ENCODE results near the gene TMEM132C.

Gene TMEM132C

DNA sequence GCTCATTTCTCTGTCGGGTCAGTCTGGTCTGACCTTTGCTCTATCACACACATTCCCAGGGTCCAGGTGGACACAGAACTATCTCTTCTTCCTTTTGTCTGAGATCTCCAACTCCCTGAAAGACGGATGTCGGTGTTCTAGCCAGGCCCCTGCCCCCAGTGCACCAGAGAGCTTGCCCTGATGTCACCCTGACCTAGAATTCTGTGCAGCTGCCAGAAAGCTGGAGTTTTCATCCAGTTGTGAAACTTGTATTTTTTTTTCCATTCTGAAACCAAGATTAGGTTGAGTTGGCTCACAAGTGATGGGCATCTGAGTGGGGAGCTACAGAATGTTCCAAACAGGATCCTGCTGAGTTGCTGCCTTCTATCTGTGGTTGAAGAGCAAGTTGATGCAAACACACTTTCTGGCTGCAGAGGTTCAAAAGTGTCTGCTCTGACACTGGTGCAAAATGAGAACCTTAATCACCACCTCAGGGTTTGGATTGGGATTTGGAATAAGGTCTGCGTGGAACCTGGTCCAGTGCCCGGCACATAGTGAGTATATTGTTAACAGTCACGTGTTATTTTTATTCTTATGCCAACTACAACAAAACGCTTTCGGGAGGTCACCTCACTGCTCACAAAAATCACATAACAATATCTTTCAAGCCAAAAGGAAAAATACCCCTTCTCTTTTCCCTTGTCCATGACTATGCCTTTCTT, 345.3 kb downstream of the TMEM132C start:
- no peak for DNase-seq (ENCODE audit: low read depth)

DNA sequence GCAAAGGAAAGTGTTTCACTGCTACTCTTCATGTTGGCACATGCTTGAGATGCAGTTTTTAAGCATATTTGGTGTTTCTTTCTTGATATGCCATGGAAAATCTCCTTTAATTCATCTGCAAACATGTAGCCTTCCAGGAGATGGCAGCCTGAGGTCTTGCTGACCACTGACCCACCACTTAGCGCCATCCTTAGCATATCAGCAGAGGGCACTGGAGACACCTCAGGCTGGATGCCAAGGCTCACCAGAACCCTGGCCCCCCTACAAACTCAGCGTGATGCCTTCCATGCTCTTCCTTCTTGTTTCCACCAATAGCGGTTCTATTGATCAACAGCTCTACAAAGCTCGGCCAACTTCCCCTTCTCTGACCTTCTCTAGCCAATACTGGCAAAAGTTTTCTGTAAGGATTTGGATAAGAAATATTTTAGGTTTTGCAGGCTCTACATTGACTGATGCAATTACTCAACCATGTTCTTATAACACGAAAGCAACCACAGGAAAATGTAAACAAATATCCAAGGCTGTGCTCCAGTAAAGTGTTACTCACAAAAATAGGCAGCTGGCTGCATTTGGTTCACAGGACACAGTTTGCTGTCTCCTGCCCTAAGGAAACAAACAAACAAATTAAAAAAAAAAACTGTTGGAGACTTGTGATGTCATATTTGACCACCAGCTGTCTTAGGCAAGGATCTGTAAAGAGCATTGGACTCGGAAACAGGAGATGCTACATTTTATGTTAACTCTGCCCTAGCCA, 347.0 kb downstream of the TMEM132C start:
- no peak for DNase-seq (ENCODE audit: low read depth)

DNA sequence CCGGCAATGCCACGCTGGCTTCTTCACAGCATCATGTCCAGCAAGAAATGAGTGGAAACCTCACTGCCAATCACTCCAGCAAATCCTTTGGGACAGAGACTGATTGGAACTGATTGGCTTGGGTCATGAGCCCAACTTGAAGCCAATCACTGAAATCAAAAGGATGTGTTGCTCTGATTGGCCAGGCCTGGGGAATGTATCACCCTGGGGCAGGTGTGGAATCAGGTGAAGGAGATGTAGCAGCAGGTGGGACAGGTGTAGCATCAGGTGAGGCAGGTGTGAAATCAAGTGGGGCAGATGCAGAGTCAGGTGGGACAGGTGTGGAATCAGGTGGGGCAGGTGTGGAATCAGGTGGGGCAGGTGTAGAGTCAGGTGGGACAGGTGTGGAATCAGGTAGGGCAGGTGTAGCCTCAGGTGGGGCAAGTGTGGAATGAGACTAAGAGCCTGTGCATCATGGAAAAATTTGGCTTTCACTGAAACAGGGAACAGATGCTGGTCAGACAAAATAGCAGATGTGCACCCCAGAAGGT, 350.4 kb downstream of the TMEM132C start:
- DNase-seq (ENCODE audit: low read depth), result no peak

DNA sequence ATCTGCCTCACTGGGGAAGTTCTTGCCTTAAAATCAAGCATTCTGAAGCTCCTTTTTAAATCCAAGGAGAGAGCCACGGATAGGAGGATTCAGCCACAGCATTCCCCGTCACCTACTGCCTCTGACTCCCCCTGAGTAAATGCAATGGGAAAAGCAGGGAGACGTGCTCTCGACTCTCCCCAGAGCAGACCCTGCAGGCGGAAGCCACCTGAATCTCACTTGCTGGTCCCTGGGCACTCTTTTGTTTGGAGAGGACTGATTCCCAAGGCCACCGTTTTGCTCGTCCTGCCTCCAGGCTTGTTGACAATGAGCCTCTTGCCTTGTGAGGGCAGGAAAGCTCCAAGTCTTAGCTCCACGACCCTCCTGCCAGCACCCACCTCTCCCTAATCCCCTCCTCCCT, 352.3 kb downstream of the TMEM132C start:
- no peak for DNase-seq (ENCODE audit: low read depth)

DNA sequence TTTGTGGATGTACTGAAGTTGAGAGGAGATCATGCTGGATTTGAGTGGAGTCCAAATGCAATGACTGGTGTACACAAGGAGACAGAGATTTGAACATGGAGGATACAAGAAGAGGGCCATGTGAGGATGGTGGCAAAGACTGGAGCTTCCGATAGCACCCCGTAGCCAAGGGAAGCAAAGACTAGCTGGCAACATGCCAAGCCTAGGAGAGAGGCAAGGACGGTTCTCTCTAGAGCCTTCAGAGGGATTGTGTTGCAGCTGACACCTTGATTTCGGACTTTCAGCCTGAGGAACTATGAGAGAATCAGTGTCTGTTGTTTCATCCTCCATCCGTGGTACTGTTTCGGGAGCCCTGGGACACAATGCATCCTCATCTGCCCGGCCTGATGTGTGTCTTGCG, 354.3 kb downstream of the TMEM132C start:
- DNase-seq (ENCODE audit: low read depth), result no peak

DNA sequence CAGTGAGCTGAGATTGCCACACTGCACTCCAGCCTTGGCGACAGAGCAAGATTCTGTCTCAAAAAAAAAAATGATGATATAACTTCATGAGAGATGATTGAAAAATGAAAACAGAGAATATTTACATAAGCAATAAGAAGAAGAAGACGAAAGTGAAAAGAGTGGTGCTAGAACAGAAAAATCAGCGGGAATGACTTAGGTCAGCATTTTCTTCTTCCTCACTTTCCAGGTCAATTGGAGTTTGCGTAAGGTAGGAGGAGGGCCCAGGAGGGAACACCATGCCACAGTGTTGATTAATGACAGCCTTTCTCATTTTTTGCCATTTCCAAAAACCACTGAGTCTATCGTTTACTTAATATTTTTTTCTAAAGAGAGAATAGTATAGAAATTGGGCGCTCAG, 356.8 kb downstream of the TMEM132C start:
- no peak for DNase-seq (ENCODE audit: low read depth)

DNA sequence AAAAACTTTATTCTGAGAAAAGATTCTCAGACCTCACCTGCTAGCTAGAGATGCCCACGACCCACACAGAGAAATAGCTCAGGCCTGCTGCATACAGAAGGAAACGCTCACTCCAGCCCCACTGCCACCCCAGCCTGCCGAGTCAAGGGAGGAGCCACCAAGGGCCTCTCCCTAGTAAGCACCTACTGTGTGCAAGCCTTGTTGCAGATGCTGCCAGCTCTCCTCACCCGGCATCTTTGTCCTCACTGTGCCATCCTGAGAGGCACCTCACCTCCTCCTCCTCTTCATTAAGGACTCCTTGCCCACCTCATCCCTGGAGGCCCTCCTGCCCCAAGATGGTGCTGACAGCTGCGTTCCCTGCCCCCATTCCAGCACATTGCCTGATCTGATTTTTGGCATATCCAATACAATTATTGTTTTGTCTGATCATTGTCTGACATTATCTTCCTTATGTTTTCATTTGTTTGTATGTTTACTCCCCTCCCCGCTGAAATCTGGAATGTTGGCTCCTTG, 359.9 kb downstream of the TMEM132C start:
- DNase-seq (ENCODE audit: low read depth), result no peak

DNA sequence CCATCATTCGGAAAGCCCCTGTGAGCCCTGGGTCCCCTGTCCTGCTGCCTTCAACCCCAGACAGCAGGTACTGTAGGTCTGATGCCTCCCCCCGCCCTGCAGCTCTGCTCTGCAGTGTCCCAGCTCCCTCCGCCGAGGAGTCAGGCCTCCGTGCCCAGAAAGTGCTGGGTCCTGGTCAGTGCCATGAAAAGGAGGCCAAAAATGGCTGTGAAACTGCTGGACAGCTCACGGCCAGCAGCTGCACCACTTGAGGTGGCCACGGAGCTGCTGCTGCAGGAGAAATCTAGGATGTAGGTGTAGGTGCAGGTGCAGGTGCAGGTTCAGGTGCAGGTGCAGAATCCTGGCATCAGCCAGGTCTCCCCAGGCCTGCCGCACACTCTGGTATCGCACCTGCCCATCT, 360.7 kb downstream of the TMEM132C start:
- DNase-seq (ENCODE audit: low read depth), result no peak

DNA sequence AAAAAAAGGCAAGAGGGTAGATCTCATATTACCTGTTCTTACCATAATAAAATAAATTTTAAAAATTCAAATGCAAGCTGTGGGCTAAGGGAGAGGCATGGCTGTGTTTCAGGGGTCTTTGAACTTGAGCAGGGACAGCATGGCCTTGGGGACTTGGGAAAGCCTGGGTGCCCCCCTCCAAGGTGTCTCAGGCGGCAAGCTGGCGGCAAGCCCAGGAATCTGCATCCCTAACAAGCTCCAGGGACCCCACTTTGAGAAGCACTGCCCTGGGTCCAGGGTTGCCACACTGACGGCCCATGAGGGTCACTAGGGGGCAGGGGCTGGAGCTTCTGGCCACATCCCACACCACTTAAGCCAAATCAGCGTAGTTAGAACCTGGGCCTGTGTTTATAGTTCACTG, 363.0 kb downstream of the TMEM132C start:
- no peak for DNase-seq (ENCODE audit: low read depth)

DNA sequence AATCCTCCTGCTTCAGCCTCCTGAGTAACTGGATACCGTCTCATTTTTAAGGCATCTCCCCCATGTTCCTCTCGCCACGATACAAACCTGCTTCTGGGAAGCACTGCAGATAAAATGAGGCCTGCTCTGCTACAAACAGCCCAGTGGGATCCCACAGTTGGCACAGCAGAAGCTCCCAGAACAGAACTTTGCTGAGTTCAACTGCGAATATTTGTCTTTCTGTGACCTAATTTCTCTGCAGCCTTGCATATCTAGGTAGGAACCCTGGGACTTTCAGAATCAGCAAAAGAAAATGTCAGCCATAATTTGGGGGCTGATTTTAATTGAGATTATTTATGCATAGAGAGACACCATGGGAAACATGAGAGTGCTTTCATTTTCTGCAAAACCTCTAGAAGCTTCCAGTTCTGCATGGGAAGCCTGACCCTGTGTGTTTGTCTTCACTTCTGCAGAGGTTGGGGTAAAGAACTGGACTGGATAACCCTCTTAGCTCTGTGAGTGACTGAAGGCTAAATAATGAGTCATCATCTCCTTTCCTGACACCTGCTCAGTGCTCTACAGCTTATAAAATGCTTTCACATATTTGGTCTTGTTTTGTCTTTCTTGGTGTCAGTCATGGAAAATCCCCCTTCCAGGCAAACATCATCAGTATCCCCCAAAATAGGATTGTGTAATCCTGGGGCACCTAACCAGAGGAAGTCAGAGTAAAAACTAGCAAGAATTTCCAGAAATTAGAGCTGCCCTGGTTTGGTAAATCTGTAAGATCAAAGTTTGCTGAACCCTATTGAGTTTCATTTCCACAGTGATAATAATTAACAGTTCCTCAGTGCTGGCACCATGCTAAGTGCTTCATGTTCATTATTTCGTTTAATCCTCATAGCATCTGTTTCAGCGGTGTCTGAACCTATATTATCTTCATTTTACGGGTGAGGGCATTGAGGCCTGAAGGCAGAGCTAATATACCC, 371.0 kb downstream of the TMEM132C start:
- no peak for DNase-seq (ENCODE audit: low read depth)

DNA sequence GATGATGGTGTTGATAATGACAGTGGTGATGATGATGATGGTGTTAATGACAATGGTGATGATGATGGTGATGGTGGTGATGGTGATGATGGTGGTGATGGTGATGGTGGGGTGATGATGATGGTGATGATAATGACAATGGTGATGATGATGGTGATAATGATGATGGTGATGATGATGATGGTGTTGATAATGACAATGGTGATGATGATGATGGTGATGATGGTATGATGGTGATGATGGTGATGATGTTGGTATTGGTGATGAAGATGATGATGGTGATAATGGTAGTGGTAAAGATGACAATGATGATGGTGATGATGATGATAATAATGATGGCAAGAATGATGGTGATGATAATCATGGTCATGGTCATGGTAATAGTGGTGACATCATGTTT, 372.1 kb downstream of the TMEM132C start:
- DNase-seq (ENCODE audit: low read depth), result no peak

DNA sequence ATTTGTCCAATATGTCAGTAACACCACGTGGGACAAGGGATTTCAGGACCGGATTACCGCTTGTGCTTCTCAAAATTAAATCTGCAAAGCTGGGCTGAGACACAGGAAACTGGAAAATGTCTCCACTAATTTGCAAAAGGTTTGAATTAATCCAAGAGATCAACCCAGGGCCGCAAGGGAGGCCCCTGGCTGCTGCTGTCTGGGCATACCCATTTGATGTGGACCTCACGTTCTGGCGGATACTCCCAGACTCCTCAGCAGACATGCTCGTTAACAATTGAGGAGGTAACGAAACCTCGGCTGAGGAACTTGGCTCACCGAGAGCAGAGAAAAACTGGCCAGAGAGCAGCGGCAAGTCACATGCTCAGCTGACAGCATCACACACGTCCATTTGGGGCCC, 376.2 kb downstream of the TMEM132C start:
- DNase-seq (ENCODE audit: low read depth), result no peak

DNA sequence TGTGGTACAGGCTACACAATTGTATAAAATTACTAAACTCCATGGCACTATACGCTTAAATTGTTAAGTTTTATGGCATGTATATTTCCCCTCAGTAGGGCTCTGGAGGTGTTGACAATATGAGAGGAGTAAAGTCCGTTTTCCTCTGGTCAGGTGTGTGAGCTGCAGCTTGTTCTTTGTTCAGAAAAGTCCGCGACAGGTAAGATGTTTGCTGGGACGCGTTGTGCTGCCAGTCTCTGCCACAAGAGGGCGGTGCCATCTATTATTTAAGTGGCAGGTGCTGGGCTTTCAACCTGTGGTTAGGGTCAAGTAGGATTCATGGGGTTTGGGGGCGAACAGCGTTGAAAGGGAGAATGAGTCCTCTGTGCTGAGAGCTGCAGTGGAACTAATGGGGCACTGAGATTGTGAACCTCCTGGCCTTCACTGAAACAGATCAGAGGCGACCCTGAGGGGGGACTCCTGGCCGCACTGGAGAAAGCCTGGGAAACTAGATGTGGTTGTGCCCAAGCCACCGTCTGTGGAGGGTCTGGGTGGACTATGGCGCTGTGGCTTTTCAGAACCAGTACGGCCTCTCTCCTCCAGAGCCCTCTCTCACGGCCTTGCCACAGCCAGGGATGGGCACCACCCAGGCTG, 377.8 kb downstream of the TMEM132C start:
- DNase-seq (ENCODE audit: low read depth), result no peak

DNA sequence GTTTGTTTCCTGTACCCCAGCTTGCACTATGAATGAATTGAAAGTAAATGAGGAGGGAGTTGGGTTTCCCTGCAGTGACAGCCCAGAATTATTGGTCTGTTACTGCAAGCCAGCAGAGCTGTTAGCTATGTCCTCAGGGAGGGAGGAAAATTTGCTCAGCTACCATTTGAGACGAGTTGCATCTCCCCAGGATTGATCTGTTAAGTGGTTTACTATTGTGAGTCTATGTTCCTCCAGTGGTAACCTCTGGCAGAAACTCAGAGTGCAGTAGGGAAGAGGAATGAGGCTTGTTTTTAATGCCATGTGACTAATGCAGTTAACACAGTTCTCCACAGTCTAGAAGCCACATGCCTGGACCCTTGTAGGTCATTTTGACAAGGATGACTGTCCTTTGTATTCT, 382.9 kb downstream of the TMEM132C start:
- no peak for DNase-seq (ENCODE audit: low read depth)

DNA sequence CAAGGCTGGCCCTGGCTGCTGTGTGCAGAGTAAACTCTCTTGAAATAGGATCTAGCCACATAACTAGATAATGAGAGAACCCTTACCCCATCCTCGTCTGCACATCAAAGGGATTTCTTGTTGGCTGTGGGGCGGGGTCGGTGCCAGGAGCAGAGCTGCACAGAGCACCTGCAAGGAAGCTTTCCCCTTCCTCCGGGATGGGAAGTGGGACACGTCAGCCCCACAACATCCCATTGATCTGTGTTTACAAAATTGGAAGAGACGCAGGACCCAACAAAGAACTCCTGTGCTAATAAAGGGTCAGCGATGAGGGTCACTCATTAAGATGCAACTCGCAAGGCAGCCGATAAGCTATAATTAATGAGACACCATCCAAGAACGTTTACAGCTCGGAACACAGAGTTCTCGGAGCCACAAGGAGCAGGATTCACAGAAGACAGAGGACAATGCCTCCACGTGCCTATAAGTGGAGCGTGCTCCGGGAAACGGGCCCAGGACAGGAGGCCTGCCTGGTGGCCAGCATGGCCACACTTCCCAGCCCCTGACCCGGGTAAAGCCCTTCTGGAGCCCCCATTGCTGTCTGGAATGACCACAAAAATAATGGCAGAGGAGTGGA, 385.3 kb downstream of the TMEM132C start:
- DNase-seq (ENCODE audit: low read depth), result no peak

DNA sequence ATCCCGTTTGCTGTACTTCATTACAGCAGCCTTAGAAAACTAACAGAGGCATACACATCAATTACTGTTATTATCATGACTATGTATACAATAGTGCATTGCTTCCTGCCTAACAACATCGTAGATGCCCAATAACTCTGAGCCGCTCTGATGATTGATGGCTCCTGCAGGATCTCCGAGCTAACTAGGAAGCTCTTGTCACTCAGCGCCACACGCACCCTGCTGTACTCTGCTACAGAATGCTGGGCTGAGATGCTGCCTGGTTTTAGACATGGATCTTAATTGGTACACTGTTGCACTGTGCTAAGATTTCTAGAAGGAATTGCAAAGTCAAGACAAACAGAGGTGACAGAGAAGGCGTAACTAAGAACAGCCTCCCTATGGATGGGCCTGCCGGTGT, 387.5 kb downstream of the TMEM132C start:
- no peak for DNase-seq (ENCODE audit: low read depth)

DNA sequence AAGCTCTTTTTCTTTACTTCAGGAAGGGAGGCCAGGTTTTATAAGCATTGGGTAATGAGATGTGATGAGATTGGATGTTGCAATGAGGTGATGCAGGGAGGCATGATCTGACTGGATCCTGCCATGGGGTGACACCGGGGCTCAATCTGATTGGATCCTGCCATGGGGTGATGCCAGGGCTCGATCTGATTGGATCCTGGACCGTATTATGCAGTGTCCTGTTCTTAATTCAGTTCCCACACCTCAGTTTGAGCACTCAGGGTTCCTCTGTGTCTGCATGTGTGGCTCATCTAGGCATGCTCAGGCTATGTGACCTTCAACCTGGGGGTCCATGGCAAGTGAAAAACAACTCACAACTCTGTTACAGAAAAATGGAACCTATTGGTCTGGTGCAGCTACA, 390.4 kb downstream of the TMEM132C start:
- no peak for DNase-seq (ENCODE audit: low read depth)

DNA sequence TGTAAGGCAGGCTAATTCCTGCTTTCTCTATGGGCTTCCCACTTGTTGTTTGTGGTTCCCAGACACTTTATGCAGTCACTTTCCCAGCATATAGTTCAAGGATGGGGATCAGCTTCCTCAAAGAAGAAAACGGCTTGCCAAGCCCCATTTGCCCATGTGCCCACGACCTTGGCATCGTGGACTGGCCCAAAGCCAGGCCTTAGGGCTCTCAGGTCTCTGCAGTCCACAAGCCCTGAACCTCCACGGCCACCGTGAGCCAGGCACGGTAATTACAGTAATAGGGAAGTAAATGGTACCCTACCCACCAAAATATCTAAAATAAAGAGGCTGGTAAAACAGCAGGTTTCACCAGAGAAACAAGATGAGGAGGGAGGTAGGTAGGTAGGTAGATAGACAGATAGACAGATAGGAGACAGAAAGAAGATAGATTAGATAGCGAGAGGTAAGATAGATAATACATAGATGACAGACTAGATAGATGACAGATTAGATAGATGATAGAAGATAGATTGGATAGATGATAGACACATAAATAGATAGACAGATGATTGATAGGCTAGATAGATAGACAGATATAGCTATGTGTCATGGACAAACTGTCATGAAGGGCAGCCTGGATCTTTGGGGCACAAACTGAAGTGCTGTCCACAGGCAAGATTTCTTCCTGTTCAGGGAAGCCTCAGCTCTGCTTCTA, 393.7 kb downstream of the TMEM132C start:
- no peak for DNase-seq (ENCODE audit: low read depth)

DNA sequence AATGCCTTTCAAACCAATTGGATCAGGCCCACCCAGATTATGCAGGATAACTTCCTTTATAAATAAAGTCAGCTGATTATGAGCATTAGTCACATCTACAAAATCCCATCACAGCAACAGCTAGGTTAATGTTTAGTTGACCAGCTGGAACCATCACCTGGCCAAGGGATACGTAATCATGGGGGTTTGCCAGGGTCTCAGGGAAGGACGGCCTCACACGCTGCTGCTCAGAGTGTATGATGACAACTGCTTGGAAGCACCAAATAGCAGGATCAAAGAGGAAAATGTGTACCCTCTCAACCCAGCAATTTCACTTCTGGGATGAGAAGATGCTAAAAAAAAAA, 394.2 kb downstream of the TMEM132C start:
- no peak for DNase-seq (ENCODE audit: low read depth)

DNA sequence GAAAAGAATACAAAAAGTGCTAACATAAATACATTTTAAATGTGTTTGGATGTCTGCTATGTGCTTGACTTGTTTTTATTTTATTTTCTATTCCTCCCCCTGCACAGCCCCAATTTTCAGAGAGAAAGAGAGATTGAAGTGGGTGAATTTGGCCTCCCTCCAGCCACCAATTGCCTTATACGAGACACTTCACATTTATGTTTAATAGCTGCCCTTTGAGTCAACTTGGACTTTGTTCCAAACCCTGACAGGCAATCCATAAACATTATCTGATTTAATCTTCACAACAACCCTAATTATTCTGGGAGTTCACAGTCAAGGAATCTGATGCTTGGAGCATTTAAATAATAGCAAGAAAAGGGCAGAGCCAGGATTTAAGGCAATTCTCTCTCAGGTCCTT, 395.1 kb downstream of the TMEM132C start:
- no peak for DNase-seq (ENCODE audit: low read depth)

DNA sequence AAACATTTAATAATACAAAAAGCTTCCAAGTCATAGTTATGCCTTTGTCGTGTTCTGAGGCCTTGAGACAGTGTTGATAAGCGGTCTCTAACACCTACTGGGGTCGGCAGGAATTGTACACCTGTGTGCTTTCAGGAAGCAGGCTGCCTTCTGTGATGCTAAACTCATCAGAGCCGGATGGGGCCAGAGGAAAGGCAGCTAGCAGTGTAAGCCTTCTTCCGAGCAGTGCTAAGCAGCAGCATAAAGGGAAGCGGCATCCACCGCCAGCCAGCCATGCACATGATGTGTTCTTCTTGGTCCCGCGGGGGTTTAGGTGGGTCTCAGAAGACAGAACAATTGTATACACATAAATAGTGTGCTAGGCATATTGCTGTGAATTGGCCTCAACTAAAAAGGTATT, 397.5 kb downstream of the TMEM132C start:
- no peak for DNase-seq (ENCODE audit: low read depth)

Data from stimulated activated CD8-positive, alpha-beta memory T cell treated with anti-CD3 and anti-CD28 coated beads, Interleukin-15, amount 100 ng/mL, for 1 hour (primary cell).